Fibroblast of mammary gland (primary cell): ENCODE measurements around the gene MYCT1.
"Not testable (repeated sequence)": the region's sequence is repeated elsewhere in the genome, so short reads cannot be mapped to it uniquely, and the experiment has no call there.

Source experiments
- DNase-seq: peaks from one replicate; pipeline ENCODE4 v3.0.0-alpha.2; 2010; ENCODE audit warnings: low read depth
- H3K4me3 ChIP-seq: 2 replicates; pipeline ENCODE4 v1.5.1; 2011; ENCODE audit warnings: low read depth, mild to moderate bottlenecking, low read length, moderate library complexity; ENCODE audit not compliant: control insufficient read depth
- TF ChIP-seq, protein P1 (sequence below): conservative IDR thresholded peaks from 2 replicates; pipeline ENCODE4 v1.5.1; 2011; ENCODE audit warnings: low read depth, low read length, inconsistent platforms; ENCODE audit not compliant: control insufficient read depth, insufficient read depth

MYCT1 gene

DNA sequence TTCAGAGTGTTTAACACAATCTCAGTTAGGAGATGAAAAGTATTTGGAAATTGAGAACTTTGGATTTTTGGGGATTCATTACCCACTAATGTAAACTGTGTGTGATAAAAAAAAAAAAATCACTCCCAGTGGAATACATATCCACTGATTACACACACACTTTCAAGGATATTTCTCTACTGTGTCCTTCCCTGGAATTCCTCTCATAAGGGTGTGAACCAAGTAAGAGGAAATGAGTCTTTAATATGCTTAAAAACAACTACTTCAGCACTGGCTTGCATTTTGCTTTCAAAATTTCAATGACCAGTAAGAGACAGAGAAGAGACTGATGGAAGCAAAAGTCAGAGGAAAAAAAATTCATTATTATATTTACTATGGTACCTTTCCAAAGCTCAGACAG lies 24.5 kb upstream of the MYCT1 start:
- TF ChIP-seq, protein P1, sequence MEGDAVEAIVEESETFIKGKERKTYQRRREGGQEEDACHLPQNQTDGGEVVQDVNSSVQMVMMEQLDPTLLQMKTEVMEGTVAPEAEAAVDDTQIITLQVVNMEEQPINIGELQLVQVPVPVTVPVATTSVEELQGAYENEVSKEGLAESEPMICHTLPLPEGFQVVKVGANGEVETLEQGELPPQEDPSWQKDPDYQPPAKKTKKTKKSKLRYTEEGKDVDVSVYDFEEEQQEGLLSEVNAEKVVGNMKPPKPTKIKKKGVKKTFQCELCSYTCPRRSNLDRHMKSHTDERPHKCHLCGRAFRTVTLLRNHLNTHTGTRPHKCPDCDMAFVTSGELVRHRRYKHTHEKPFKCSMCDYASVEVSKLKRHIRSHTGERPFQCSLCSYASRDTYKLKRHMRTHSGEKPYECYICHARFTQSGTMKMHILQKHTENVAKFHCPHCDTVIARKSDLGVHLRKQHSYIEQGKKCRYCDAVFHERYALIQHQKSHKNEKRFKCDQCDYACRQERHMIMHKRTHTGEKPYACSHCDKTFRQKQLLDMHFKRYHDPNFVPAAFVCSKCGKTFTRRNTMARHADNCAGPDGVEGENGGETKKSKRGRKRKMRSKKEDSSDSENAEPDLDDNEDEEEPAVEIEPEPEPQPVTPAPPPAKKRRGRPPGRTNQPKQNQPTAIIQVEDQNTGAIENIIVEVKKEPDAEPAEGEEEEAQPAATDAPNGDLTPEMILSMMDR: no peak
- no peak overlapping the region for H3K4me3 ChIP-seq
- DNase-seq: no peak

- TF ChIP-seq, protein P1: no peak
- no peak overlapping the region for H3K4me3 ChIP-seq
- DNase-seq: no peak
These were observed 17.5 kb upstream of the MYCT1 start for GRCh38 chr6:152680151-152680550.

DNA sequence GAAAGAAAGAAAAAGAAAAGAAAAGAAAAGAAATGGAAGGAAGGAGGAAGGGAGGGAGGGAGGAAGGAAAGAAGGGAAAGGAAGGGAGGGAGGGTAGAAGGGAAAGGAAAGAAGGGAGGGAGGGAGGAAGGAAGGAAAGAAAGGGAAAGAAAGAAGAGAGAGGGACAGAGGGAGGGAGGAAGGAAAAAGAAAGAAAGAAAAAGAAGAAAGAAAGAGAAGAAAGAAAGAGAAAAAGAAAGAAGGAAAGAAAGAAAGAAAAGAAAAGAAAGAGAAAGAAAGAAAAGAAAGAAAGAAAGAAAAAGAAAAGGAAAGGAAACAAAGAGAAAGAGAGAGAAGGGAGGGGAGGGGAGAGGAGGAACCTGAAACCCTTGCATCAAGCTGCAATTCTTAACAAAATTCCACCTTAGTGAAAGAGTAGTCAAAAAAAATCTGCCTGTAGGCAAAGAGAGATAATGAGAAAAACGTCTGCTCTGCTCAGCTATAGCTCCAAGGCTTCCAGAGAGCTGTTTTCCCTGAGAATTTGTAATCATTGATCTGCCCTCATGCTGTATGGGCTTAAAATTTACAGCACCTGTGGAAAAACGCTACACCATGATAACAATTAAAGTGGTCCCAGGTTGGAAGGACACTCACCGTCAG lies 16.7 kb upstream of the MYCT1 start:
- TF ChIP-seq, protein P1: no peak
- H3K4me3 ChIP-seq: no peak overlapping the region
- DNase-seq: no peak

GRCh38 chr6:152682141-152682540 lies 15.6 kb upstream of the MYCT1 start:
- TF ChIP-seq, protein P1: no peak
- DNase-seq: no peak
- no peak overlapping the region for H3K4me3 ChIP-seq

DNA sequence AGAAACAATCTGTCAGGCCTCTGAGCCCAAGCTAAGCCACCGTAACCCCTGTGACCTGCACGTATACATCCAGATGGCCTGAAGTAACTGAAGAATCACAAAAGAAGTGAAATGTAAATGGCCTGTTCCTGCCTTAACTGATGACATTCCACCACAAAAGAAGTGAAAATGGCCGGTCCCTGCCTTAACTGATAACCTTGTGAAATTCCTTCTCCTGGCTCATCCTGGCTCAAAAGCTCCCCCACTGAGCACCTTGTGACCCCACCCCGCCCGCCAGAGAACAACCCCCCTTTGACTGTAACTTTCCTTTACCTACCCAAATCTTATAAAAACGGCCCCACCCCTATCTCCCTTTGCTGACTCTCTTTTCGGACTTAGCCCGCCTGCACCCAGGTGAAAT lies 14.8 kb upstream of the MYCT1 start:
- H3K4me3 ChIP-seq, DNase-seq: not testable (repeated sequence)

DNA sequence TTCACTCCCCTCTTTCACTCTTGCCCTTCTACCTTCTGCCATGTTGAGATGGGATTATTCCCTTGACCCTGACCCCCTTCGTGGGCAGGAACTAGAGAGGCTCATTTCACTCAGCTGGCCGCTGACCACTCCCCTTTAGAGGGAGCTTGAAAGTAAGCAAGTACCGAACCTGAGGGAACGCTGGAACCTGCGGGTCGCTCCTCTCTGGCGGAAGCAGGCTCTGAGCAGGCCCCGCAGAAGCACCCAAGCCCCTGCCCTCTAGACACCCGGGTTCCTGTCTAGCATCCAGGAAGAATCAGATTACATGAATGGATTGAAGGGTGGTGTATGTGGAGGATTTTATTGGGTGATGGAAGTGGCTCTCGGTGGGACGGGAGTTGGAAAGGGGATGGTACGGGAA lies 11.9 kb upstream of the MYCT1 start:
- no peak overlapping the region for H3K4me3 ChIP-seq
- TF ChIP-seq, protein P1: no peak
- no peak for DNase-seq

GRCh38 chr6:152695372-152696045 lies 2.2 kb upstream of the MYCT1 start:
- TF ChIP-seq, protein P1: no peak
- H3K4me3 ChIP-seq: no peak overlapping the region
- no peak for DNase-seq
